ENCODE measurements around the gene PALMD.

Gene PALMD, protein sequence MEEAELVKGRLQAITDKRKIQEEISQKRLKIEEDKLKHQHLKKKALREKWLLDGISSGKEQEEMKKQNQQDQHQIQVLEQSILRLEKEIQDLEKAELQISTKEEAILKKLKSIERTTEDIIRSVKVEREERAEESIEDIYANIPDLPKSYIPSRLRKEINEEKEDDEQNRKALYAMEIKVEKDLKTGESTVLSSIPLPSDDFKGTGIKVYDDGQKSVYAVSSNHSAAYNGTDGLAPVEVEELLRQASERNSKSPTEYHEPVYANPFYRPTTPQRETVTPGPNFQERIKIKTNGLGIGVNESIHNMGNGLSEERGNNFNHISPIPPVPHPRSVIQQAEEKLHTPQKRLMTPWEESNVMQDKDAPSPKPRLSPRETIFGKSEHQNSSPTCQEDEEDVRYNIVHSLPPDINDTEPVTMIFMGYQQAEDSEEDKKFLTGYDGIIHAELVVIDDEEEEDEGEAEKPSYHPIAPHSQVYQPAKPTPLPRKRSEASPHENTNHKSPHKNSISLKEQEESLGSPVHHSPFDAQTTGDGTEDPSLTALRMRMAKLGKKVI

DNA sequence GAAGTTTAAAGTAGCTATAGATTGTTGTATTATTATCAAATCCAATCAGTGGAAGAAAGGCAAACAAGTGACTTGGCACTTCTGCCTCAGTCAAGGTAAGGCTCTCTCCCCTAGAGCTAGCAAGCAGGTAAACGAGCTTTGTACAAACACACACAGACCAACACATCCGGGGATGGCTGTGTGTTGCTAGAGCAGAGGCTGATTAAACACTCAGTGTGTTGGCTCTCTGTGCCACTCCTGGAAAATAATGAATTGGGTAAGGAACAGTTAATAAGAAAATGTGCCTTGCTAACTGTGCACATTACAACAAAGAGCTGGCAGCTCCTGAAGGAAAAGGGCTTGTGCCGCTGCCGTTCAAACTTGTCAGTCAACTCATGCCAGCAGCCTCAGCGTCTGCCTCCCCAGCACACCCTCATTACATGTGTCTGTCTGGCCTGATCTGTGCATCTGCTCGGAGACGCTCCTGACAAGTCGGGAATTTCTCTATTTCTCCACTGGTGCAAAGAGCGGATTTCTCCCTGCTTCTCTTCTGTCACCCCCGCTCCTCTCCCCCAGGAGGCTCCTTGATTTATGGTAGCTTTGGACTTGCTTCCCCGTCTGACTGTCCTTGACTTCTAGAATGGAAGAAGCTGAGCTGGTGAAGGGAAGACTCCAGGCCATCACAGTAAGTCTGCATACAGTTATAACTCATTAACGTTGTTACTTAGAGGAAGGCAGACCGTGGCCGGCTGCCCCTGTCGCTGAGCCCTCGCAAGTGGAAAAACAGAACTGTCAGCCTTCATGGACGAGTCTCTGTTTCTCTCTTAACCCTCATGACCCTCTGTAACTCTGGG lies at the start of gene PALMD:
PALMD (plus strand) TSS at position 415 of the 833 bp plus-strand sequence; CDS start at position 620, 205 bp downstream.
- DNase-seq (ENCODE audit: low read depth), result no peak

DNA sequence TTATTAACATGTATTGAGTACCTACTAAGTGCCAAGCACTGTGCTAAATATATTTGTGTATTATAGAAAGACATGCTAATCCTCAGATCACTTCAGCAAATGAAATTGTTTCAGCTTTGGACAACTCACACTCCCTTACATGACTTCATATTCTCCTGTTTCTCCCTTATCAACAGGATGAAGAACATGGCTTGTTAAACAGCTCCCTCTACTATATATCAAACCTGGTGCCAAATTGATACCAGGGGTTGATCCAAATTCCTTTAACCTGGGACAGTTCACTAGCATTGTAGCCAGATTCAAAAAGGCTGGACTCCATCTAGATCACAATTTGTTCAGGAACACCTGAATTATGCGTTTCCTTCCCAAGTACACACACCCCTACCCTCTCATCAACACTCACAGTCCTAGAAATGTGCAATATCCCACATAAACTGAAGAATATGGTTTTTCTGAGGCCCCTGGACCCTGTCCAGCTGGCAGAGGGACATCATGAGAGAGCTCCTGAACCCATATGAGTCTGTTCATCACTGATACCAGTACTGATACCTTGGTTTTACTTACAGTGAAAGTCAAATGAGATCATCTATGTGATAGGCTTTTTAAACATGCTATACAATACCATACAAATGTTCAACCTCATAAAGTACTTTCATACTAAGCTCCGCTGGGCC lies 47.0 kb upstream of the PALMD start:
- DNase-seq (ENCODE audit: low read depth), result no peak

DNA sequence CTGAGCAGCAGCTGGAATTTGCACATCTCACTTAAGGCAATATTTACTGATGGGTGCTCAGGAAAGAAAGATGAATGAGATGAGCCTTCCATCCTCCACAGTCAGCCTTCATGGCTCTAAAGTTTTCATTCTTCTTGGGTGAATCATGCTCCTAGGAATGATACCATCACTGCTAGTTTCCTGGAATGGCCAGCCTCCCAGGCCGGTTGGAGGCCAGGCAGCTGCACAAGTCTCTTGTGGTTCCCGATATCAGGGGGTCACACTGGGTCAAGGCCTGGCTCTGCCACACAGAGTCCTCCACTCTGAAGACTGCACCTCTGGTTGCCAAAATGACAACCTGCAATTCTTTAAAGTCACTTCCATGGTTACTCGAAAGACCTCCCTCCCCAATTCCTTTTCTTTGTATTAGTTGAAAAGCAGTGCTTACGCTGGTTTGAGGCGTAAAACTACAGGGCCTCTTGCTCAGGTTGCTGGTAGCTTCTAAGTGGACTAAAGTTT lies 46.2 kb upstream of the PALMD start:
- peak; percentile 7 for DNase-seq (ENCODE audit: low read depth)

DNA sequence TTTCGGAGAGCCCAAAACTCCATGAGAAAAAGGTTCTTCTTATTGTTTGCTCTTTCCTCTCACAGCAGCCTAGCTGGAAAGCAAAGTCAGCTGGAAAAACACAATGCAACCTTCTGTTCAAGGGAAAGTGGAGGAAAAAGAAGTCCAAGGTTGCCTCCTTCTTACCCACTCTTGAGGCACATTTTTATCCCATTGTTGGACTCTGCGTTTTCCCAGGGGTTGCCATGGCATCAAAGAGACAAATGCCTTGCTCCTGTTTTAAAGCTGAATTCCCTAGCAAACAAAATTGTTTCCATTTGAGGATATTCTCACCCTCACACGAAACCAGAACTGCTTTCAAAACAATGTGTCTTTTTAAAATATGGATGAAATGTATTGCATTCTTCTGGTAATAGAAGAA lies 45.1 kb upstream of the PALMD start:
- DNase-seq (ENCODE audit: low read depth), result no peak

DNA sequence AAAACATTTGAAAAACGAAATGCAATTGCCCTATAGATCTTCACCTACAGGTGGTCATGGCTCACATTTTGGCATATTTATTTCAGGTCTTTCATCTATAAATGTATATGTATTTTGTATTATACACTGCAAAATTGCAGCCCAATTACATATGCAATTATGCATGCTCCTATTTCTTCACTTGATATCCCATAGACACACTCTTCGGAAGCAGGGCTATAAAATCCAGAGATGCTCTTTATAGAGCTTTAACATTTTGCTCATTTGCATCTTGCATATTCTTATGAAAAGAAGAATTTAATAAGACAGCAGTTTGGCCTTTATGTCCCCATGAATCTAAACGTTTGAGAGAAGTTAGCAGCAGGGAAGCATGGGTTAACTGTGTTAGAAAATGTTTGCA lies 44.7 kb upstream of the PALMD start:
- DNase-seq (ENCODE audit: low read depth), result no peak

DNA sequence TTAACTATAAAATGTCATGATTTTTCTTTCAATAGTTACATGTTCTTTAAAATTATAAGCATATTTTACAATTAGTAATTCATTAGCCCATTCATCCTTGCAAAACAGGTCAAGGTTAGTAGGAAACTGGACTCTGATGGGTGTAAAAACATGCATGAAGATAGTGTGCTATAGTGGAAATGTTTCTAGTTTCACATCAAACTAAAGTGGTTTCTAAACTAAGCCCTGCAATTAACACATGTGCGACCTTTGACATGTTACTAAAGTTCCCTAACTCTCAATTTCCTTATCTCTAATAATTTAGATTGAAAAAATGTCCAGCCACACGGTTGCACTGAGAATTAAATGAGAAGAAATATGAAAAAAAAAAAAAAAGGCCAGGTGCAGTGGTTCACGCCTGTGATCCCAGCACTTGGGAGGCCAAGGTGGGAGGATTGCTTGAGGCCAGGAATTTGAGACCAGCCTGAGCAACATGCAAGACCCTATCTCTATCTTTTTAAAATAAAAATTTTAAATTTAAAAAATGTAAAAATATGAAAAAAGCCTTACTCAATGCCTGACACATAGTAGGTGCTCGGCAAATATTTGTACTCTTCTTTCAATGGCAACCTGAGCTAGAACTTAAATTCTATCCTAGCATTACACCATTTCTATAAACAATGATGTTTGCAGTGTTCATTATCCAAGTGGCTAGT lies 44.1 kb upstream of the PALMD start:
- DNase-seq (ENCODE audit: low read depth), result no peak

DNA sequence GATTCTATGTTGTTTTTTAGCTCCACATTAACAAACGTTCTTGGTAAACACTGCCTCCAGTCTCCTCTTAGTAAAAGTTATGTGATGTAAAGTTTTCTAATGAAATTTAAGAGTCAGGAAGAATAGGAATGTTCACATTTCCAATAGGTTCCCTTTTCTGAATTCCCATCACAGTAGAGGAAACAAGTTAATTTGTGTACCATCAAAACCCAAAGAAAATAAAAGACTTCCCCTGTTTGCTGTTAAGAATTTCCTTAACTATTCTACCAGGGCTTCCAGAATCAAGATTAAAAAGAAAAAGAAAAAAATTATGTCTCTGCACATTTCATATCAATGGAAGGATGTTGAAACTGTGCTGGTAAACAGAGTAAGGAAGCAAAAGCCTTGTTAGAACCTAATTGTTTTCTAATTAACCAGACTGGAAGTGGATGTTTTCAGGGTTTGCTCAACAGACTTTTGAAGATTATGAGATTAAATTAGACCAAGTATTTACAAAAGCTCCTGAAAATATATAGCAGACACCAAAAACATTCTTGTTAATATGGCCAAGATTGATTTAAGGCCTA lies 43.4 kb upstream of the PALMD start:
- DNase-seq (ENCODE audit: low read depth), result no peak

DNA sequence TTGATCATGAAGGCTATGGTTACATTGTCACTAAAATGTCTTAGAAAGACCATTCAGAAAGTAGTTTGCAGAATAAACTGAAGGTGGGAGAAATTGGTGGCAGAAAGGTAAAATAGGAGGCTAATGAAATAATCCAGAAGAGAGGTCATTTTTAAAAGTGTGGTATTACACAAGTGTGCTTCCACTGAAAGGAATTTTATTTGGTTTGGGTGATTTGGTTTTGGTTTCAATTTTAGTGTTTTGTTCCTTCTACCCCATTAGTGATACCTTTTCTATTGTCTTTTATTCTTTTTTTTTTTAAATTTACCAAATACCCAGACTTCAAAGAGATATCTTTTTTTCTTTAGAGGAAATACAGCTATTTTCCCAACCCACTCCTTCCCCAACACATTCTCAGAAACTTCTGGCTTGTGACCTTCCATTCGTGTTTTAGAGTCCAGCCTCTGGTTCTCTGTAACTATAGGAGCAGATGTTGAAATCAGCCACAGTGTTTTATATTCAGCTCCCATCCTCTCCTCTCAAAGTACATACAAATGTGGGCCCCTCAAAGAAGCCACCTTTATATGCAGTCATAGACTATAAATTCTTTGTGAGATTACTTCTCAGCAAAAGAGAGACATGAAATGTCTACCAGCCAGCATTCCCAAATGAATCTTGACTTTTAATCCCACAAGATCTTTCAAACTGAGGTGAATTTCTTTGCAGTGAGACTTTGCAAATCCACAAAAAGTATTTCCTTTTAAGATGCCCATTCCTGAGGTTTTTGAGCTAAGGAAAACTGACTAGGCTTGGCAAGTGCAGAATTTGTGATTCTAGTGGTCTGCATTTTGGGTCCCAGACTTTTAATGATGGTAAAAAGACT lies 42.0 kb upstream of the PALMD start:
- DNase-seq (ENCODE audit: low read depth), result no peak

DNA sequence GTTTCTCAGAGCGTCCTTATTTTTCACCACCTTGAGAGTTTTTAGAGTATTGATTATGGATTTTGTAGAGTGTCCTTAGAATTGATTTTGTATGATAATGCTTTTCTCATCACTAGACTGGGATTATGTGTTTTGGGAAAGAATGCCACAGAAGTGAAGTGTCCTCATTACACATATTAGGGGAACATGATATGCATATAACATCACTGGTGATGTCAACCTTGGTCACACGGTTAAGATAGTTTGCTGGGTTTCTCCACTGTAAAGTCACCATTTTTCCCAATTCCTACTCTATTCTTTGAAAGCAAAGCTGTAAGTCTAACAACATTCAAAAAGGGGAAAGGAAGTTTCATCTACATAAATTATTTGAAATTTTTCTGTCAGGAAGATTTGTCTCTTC lies 39.6 kb upstream of the PALMD start:
- no peak for DNase-seq (ENCODE audit: low read depth)

DNA sequence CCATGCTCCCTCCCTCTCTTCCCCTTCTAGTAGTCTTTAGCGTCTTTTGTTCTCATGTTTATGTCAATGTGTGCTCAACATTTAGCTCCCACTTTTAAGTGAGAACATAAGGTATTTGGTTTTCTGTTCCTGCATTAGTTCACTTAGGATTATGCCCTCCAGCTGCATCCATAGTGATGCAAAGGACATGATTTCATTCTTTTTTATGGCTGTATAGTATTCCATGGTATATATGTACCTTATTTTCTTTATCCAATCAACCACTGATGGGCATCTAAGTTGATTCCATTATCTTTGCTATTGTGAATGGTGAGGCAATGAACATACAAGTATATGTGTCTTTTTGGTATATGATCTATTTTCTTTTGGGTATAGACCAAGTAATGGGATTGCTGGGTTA lies 38.3 kb upstream of the PALMD start:
- no peak for DNase-seq (ENCODE audit: low read depth)

DNA sequence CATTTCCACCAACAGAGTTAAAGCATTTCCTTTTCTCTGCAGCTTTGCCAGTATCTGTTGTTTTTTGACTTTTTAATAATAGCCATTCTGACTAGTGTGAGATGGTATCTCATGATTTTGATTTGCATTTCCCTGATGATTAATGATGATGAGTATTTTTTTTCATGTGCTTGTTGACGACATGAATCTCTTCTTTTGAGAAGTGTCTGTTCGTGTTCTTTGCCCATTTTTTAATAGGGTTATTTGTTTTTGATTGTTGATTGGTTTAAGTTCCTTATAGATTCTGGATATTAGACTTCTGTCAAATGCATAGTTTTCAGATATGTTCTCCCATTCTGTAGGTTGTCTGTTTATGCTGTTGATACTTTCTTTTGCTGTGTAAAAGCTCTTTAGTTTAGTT lies 37.9 kb upstream of the PALMD start:
- no peak for DNase-seq (ENCODE audit: low read depth)

DNA sequence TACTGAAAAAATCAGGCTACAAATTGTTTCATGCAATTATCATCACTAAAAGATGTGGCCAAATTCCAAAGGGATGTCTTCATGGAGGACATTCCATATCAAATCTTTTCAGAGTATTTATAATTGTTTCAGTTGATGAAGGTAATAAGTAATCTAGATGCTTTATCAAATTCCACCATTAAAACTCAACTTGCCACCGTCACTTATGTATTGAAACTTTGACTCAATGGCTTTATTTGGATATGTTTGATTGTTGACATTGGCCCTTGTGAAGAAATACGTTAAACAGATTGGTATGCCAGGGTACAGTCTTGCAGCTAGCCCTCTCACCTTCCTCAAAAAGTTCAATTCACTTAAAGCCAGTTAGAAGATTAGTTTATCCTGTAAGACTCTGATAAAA lies 32.2 kb upstream of the PALMD start:
- DNase-seq (ENCODE audit: low read depth), result no peak

DNA sequence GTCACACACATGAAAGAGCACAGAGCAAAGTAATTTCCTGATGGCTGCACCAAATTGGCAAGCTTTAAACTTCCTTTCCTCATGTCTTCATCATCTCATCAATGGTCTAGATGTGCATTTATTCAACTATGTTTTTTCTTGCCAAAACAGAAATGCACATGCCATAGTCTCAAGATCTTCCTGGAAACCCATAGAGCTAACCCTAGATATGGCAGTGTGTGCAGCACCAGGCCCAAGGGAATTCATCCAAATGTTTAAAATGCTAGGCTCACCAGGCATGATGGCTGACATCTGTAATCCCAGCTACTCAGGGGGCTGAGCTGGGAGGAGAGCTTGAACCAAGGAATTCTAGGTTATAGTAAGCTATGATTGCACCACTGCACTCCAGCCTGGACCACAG lies 31.2 kb upstream of the PALMD start:
- no peak for DNase-seq (ENCODE audit: low read depth)

DNA sequence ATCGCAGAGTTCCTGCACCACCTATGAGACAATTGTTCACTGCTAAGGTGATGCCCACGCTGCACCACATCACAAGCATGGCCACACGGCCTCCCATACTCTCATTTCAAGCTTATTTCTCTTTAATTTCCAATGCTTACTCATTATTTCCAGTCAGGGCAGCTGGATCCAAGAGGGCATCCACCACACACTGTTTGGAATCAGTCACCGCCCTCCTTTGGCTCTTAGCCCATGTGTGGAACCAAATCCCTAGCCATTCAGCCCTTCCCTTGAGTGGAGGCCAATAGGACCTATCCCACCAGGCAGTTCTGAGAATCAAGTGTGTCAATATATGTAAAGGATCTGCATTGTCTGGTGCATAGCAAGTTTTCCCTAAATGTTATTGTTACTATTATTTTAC lies 26.3 kb upstream of the PALMD start:
- DNase-seq (ENCODE audit: low read depth), result no peak

DNA sequence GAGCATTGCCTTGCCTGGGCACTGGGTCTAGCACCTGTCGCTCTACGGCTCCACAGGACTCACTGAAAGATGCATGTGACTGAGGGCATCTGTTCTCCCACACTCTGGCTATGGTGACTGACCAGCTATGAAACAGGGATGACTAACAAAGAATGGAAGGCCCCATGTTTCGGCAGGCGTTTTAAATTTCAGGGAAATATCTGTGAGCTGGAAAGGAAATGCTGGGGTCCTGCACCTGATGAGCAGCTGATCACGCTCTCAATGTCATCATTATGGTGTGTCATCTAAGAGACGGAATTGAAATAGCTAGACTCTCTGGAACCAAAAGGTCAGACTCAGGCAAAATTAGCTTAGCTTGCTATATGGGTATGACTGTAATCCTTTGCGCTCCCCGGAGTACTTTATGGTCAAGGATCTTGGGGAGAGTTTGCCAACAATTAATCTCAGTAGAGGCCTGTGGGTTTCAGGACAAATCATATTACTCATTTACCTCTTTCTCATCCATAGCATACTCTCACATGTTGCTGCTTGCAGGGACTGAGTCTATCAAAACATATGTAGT lies 24.5 kb upstream of the PALMD start:
- no peak for DNase-seq (ENCODE audit: low read depth)

DNA sequence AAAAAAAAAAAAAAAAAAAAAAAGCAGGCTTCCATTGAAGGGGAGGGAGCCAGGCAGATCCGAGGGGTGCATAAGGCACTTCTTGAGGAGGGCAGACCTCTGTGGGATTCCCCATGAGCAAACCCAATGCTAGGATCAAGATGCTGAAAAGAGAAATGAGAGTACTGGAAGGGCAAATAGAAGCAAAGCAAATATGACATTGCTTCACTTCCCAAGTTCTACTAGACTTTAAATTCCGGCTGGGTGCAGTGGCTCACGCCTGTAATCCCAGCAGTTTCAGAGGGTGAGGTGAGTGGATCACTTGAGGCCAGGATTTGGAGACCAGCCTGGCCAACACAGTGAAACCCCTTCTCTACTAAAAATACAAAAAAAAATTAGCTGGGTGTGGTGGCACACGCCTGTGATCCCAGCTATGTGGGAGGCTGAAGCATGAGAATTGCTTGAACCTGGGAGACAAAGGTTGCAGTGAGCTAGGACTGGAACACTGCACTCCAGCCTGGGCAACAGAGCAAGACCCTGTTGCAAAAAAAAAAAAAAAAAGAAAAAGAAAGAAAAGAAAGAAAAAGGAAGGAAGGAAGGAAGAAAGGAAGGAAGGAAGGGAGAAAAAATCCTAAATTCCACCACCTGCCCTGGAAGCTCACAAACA lies 23.1 kb upstream of the PALMD start:
- no peak for DNase-seq (ENCODE audit: low read depth)

DNA sequence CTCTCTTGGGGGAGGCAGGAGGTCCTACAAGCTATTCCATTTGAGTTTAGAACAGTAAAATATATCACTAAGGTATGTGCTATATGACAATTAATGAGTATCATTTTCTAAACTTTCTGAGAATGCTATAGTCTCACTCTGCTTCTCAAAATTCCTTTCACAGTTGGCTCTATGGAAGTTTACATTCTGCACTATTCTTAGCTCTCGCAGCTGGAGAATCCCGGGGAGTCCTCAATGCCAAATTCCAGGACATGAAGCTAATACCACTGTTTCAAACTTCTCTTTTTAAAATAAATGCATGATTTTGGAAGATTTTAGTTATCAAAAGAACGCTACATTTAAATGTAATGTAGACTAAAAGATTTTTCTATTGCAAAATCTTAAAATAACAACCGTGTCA lies 22.4 kb upstream of the PALMD start:
- no peak for DNase-seq (ENCODE audit: low read depth)

DNA sequence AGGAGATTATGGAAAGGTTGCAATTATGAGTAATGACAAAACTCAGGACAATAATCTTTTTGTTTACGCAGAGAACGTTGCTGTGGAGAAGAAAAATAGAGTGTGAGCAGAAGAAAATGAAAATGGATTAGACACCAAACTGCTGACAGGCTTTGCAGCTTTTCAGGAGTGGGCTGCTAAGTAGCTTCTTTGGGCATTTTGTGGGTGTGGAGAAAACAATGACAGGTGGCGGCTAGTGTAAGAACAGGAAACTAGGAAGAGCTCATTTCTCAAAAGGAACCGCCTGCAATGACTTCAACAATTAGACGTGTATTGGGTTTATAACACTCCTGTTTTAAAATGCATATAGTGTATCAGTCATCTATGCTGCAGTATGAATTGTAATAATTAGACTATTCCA lies 18.3 kb upstream of the PALMD start:
- no peak for DNase-seq (ENCODE audit: low read depth)

DNA sequence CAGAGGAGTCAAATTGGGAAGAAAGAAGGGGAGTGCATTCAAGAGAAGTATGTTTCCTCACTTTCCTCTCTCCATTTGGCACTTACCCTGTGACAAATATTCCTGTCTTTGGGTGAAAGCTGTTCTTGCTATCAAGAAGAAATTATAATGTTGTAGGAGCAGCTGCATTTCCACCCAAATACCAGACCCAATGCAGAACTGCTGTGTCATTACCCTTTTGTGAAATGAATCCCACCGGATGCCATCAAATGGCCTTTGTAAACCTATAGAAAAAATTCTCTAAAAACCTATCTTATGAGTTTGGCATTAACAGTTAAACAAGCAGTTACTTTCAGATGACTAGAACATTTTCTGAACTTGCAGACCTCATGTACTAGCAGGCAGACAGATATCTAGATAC lies 16.7 kb upstream of the PALMD start:
- no peak for DNase-seq (ENCODE audit: low read depth)

All from CMK (cell line).